ENCODE results near the gene SLC22A25.

The SLC22A25 gene

GRCh38 chr11:63229815-63230214 is 13.6 kb downstream of the SLC22A25 start:
- DNase-seq: no peak

DNA sequence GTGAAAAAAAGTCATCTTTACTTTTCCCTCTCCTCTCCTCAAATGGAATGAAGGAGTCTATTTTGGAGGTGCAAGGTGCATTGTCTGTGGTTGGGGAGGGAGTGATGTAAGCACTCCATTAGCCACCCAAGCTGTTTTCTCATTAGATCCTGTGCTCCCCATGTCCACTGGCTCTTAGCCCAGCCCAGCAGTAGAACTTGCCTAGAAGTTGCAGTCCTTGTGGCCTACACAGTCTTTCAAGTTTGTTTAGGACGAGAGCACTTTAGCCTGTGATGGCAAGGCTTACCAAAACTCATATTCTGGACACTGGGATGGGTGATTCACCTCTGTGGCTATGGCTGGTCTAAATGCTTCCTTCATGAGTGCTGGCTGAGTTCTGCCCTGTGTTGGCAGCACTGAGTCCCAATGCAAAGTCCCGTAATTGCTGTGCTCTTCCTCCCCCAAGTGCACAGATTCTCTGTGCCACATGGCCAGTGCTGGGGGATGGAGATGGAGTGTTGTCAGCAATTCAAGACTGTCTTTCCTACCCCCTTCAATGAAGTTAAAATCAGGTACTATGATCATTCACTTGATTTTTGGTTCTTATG is 15.8 kb downstream of the SLC22A25 start:
- DNase-seq: no peak

DNA sequence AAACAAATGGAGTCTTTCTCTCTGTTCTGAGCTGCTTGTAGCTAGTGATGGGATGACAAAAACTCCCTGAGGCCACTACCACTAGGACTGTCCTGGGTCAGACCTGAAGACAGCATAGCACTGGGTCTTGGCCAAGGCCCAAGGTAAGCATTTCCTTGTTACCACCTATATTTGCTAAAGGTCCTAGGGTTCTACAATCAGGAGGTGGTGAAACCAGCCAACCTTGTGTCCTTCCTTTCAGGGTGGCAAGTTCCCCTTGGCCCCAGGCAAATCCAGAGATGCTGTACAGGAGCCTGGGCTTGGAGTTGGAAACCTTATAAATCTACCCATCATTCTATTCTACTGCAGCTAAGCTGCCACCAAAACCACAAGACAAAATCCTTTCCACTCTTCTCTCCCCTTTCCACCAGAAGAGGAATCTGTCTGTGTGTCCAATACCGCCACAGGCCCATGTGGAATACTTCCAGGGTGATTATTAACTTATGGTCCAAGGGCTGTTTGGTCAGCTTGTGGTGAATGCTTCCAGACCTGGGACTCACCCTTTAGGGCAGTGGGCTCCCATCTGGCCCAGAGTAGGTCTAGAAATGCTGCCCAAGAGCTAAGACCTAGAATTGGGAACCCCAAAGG is 16.8 kb downstream of the SLC22A25 start:
- no peak for DNase-seq

GRCh38 chr11:63214093-63214492 is 29.3 kb downstream of the SLC22A25 start:
- no peak for DNase-seq

GRCh38 chr11:63212742-63213141 is 30.7 kb downstream of the SLC22A25 start:
- peak; percentile 12 for DNase-seq

- no peak for DNase-seq
Measured at GRCh38 chr11:63210111-63210510, 33.3 kb downstream of the SLC22A25 start.

Measured in NCI-H1092 treated with DMSO at 0.1 percent for 48 hours (cell line).